ENCODE measurements around the gene KCNJ11. TPM values are rescaled to one million over a fixed set of nuclear protein-coding genes. Genes with fewer than 3 reads are reported as not detected.
A peak's percentile ranks its signal among the peaks of the same experiment; 100 is the strongest.
"Not testable (repeated sequence)": the region's sequence is repeated elsewhere in the genome, so short reads cannot be mapped to it uniquely, and the experiment has no call there.

KCNJ11 gene
- total RNA-seq, result 0.85 and 1.1 TPM in 2 replicates

GRCh38 chr11:17388609-17389210, at the start of gene KCNJ11:
KCNJ11 (minus strand) TSS chr11:17388659; CDS start chr11:17388091, 568 bp downstream.
- Mint-ChIP-seq H3K27ac (peak within 1 kb of the TSS; percentile 51), H3K27me3 (peaks cover 26% of the 10 kb centered on the region), H3K36me3 (ENCODE audit: low read depth) (no peaks in the 10 kb centered on the region), H3K4me3 (peak within 1 kb of the TSS; percentile 85), H3K4me1 (peaks cover 6% of the 10 kb centered on the region), H3K9me3 (no peaks in the 10 kb centered on the region)
- DNase-seq, result no peak
- intact Hi-C loops (cut with micrococcal nuclease), result loop anchor here (1.0 to 10.0 kb wide), 2 partner anchors 34 to 346 kb away; partner anchors contain the start of gene KCNC1

DNA sequence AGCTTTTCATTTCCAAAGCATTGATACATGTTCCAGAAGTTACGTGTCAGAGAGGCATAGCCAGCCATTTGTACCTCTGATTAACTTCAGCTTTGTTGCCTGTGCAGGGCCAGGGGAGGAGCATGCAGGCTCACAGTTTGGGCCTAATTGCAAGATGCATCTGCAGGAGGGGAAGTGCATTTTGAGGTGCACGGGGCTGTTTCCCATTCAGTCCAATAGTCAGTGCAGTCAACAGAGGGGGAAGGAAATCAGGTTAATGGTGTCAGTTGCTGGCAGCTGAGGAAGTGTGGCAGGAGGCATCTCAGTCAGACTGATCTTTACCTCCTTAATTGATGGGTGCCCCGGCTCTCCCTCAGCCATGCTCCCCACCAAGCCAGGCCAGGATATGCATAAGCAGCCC, 48.9 kb upstream of the KCNJ11 start:
- no peak overlapping the region for H3K27ac Mint-ChIP-seq
- H3K36me3 Mint-ChIP-seq (ENCODE audit: low read depth), result no peaks in the 10 kb centered on the region
- peaks cover 13% of the 10 kb centered on the region for H3K27me3 Mint-ChIP-seq
- H3K9me3 Mint-ChIP-seq, result no peaks in the 10 kb centered on the region
- peaks cover 18% of the 10 kb centered on the region for H3K4me1 Mint-ChIP-seq
- intact Hi-C loops (cut with micrococcal nuclease), result no loop called here
- no peak overlapping the region for H3K4me3 Mint-ChIP-seq
- no peak for DNase-seq

DNA sequence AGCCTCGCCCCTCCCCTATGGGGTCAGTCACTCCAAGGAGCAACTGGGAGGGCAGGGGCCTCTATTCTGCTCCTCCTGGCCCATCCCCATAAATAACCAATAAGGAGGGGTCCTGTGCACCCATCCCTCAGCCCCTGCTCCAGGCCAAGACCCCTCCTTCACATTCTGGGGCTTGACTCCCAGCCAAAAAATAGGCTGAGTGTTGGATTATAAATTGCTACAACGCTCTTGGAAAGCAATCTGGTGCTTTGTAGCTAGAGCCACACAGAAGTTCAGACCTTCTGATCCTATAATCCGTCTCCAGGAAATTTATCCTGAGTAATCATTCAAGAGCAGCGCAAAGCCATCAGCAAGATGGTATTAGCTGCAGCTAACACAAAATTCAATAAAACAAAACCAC, 45.6 kb upstream of the KCNJ11 start:
- intact Hi-C loops (cut with micrococcal nuclease), result no loop called here
- no peaks in the 10 kb centered on the region for H3K36me3 Mint-ChIP-seq (ENCODE audit: low read depth)
- peaks cover 12% of the 10 kb centered on the region for H3K27me3 Mint-ChIP-seq
- H3K4me3 Mint-ChIP-seq, result no peak overlapping the region
- DNase-seq, result no peak
- no peak overlapping the region for H3K27ac Mint-ChIP-seq
- H3K4me1 Mint-ChIP-seq, result peaks cover 12% of the 10 kb centered on the region
- H3K9me3 Mint-ChIP-seq, result no peaks in the 10 kb centered on the region

GRCh38 chr11:17432002-17432401, 43.5 kb upstream of the KCNJ11 start:
- intact Hi-C loops (cut with micrococcal nuclease), result no loop called here
- no peak for DNase-seq
- Mint-ChIP-seq H3K27me3 (peaks cover 11% of the 10 kb centered on the region), H3K36me3 (ENCODE audit: low read depth) (no peaks in the 10 kb centered on the region), H3K4me1 (peaks cover 4% of the 10 kb centered on the region), H3K27ac (no peak overlapping the region), H3K9me3 (no peaks in the 10 kb centered on the region), H3K4me3 (no peak overlapping the region)

DNA sequence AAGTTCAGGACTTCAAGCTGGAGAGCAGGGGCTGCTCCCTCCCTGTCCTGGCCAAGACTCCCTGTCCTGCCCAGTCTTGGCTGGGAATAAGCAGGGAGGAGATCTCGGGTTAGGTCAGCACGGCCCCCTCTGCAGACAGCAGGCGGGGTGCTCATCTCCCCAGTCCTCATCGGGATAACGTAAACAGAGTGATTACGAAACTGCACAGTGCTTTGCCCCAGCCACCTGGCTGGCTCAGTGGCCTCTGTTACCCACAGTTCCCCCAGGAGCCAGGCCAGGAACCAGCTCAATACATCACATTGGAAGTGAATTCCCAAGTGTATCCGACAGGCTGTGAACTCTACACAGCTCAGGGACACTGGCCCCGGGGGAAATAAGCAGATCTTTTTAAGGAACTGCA, 42.7 kb upstream of the KCNJ11 start:
- intact Hi-C loops (cut with micrococcal nuclease), result no loop called here
- DNase-seq, result no peak
- no peaks in the 10 kb centered on the region for H3K9me3 Mint-ChIP-seq
- H3K36me3 Mint-ChIP-seq (ENCODE audit: low read depth), result no peaks in the 10 kb centered on the region
- no peak overlapping the region for H3K27ac Mint-ChIP-seq
- H3K4me3 Mint-ChIP-seq, result no peak overlapping the region
- peaks cover 11% of the 10 kb centered on the region for H3K27me3 Mint-ChIP-seq
- peaks cover 9% of the 10 kb centered on the region for H3K4me1 Mint-ChIP-seq

- no peaks in the 10 kb centered on the region for H3K36me3 Mint-ChIP-seq (ENCODE audit: low read depth)
- intact Hi-C loops (cut with micrococcal nuclease), result no loop called here
- no peaks in the 10 kb centered on the region for H3K9me3 Mint-ChIP-seq
- no peak overlapping the region for H3K27ac Mint-ChIP-seq
- no peak overlapping the region for H3K4me3 Mint-ChIP-seq
- no peak for DNase-seq
- peaks cover 10% of the 10 kb centered on the region for H3K4me1 Mint-ChIP-seq
- peaks cover 11% of the 10 kb centered on the region for H3K27me3 Mint-ChIP-seq
Observed at GRCh38 chr11:17430616-17431015, 42.2 kb upstream of the KCNJ11 start.

GRCh38 chr11:17428925-17429324, 40.5 kb upstream of the KCNJ11 start:
- H3K36me3 Mint-ChIP-seq (ENCODE audit: low read depth), result no peaks in the 10 kb centered on the region
- no peak overlapping the region for H3K4me3 Mint-ChIP-seq
- no peak for DNase-seq
- no peak overlapping the region for H3K27ac Mint-ChIP-seq
- peaks cover 10% of the 10 kb centered on the region for H3K4me1 Mint-ChIP-seq
- intact Hi-C loops (cut with micrococcal nuclease), result no loop called here
- H3K27me3 Mint-ChIP-seq, result peaks cover 4% of the 10 kb centered on the region
- H3K9me3 Mint-ChIP-seq, result no peaks in the 10 kb centered on the region

DNA sequence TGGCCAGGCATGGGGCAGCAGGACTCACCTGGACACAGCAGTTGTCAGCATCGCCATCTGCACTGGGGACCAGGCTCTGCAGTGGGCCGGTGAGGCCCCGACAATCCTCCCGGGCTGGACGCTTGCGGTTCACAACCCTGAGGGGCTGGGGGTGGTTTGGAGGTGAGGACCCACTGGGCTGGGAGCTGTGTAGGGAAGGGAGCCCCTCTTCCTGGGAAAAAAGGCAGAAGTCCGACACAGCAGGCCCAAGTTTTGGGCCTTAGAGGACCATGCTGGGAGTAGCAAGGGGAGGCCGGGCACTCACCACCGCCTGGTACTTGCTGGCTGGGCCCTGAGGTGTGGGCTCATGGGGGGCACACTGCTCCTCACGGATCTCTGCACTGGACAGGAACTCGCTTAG, 39.8 kb upstream of the KCNJ11 start:
- H3K27ac Mint-ChIP-seq, result no peak overlapping the region
- peaks cover 10% of the 10 kb centered on the region for H3K4me1 Mint-ChIP-seq
- H3K9me3 Mint-ChIP-seq, result no peaks in the 10 kb centered on the region
- H3K36me3 Mint-ChIP-seq (ENCODE audit: low read depth), result no peaks in the 10 kb centered on the region
- DNase-seq, result no peak
- intact Hi-C loops (cut with micrococcal nuclease), result no loop called here
- peaks cover 5% of the 10 kb centered on the region for H3K27me3 Mint-ChIP-seq
- no peak overlapping the region for H3K4me3 Mint-ChIP-seq

DNA sequence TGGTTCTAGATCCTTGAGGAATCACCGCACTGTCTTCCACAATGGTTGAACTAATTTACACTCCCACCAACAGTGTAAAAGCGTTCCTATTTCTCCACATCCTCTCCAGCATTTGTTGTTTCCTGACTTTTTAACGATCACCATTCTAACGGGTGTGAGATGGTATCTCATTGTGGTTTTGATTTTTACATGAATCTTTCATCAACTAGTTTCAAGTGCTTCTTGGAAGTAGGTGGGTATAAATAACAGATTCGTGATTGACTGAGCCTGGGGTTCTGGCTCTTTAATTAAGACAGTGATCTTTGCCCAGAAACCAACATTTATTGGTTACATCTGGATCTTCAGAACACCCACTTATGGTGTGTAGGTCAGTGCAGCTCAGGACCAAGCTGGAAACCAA, 37.8 kb upstream of the KCNJ11 start:
- H3K4me3 Mint-ChIP-seq; DNase-seq; H3K9me3 Mint-ChIP-seq; H3K36me3 Mint-ChIP-seq (ENCODE audit: low read depth); H3K27ac Mint-ChIP-seq; intact Hi-C loops (cut with micrococcal nuclease): not testable (repeated sequence)
- Mint-ChIP-seq H3K27me3 (peaks cover 18% of the 10 kb centered on the region), H3K4me1 (peaks cover 16% of the 10 kb centered on the region)

- intact Hi-C loops (cut with micrococcal nuclease), result no loop called here
- no peak overlapping the region for H3K4me3 Mint-ChIP-seq
- H3K27me3 Mint-ChIP-seq, result peaks cover 34% of the 10 kb centered on the region
Observed at GRCh38 chr11:17423533-17424310, 35.3 kb upstream of the KCNJ11 start.

DNA sequence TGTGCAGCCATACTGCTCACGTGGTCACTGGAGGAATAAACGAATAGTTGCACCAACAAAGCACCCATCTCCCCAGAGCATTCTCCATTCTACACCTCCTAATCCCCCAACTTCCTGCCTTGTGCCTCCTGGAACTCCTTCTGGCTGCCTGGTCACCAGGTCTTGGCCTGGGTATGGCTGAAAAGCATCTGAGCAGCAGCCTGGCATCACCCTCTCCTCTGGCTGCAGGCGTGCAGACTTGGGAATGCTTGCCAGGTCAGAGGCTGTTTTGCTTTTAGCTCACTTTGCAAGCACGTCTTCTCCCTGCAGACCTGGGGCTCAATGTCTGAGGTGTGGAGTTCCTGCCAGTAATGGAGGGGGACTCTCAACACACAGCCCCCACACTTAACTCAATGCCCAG, 33.3 kb upstream of the KCNJ11 start:
- Mint-ChIP-seq H3K27ac (no peak overlapping the region), H3K9me3 (no peaks in the 10 kb centered on the region), H3K4me3 (no peak overlapping the region), H3K36me3 (ENCODE audit: low read depth) (no peaks in the 10 kb centered on the region), H3K4me1 (peaks cover 12% of the 10 kb centered on the region), H3K27me3 (peaks cover 47% of the 10 kb centered on the region)
- DNase-seq, result no peak
- intact Hi-C loops (cut with micrococcal nuclease), result no loop called here

More at GRCh38 chr11:17423533-17424310, 35.3 kb upstream of the KCNJ11 start:
- peaks cover 16% of the 10 kb centered on the region for H3K4me1 Mint-ChIP-seq
- no peak for DNase-seq
- no peaks in the 10 kb centered on the region for H3K36me3 Mint-ChIP-seq (ENCODE audit: low read depth)
- H3K27ac Mint-ChIP-seq, result no peak overlapping the region
- no peaks in the 10 kb centered on the region for H3K9me3 Mint-ChIP-seq

DNA sequence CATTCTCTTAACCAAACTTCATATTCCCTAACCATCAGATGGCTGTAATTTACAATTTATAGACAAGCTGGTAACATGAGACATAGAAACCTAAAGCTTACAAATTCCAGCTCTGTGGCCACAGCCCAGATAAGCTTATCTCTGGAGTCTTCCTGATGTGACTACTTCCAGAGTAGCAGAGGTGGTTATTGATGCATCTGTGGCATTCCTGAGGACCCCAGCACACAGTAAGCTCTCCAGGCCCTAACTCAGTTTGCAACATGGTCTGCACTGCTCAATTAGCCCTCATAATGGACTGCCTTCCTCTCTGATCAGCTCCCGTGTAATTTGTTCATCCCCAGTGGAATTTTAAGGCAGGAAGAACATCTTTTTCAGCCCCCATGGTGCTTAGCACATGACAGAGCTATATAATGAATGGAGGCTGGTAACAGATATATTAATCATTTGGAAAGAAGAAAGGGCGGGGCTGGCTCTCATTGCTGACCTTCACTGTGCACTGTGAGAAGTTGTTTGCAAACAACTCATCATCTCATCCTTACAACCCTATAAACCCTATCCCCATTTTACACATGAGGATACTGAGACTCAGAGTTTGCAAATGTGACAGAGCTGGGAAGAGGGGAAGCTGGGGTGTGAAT, 30.1 kb upstream of the KCNJ11 start:
- DNase-seq, result no peak
- Mint-ChIP-seq H3K27ac (no peak overlapping the region), H3K4me3 (no peak overlapping the region), H3K9me3 (no peaks in the 10 kb centered on the region), H3K27me3 (peaks cover 53% of the 10 kb centered on the region), H3K4me1 (peaks cover 27% of the 10 kb centered on the region), H3K36me3 (ENCODE audit: low read depth) (no peaks in the 10 kb centered on the region)
- intact Hi-C loops (cut with micrococcal nuclease), result no loop called here

DNA sequence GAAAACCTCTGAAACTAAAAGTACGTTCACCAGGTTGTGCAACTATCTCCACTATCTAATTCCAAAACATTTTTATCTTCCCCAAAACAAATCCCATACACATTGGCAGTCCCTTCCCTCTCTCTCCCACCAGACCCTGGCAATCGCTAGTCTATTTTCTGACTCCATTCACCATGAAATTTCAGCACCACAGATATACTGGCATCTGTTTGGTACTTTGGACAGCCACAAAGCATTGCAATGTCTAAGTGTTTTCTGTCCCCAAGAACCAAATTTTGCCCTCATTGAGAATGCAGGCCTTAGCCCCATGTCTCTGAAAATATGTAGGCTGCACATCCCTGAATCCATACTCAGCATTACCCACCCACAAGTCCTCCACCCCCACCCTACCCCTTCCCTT, 28.0 kb upstream of the KCNJ11 start:
- Mint-ChIP-seq H3K9me3 (no peaks in the 10 kb centered on the region), H3K4me3 (no peak overlapping the region), H3K36me3 (ENCODE audit: low read depth) (no peaks in the 10 kb centered on the region), H3K27ac (no peak overlapping the region), H3K4me1 (peaks cover 31% of the 10 kb centered on the region), H3K27me3 (peaks cover 41% of the 10 kb centered on the region)
- intact Hi-C loops (cut with micrococcal nuclease), result no loop called here
- DNase-seq, result no peak

GRCh38 chr11:17415523-17416104, 27.2 kb upstream of the KCNJ11 start:
- no peak overlapping the region for H3K4me3 Mint-ChIP-seq
- intact Hi-C loops (cut with micrococcal nuclease), result no loop called here
- H3K4me1 Mint-ChIP-seq, result peaks cover 31% of the 10 kb centered on the region
- H3K9me3 Mint-ChIP-seq, result no peaks in the 10 kb centered on the region
- H3K36me3 Mint-ChIP-seq (ENCODE audit: low read depth), result no peaks in the 10 kb centered on the region
- no peak overlapping the region for H3K27ac Mint-ChIP-seq
- DNase-seq, result no peak
- peaks cover 37% of the 10 kb centered on the region for H3K27me3 Mint-ChIP-seq
